Right lobe of liver (tissue), 4 donors: Measurements from ENCODE around the gene SMIM35.

Experiments
- CTCF ChIP-seq, 4 donors: fragments of 200-600 bp in 3 of 4; fragments of 450-650 bp in 1 of 4; IDR thresholded peaks; one replicate each; pipeline versions ENCODE4 v1.5.1 to v1.8.0; 2016 to 2022; ENCODE audit warnings: antibody characterized with exemption in 4 of 4, mild to moderate bottlenecking in 2 of 4
- POLR2A ChIP-seq: fragments of 450-650 bp; IDR thresholded peaks from one replicate; pipeline ENCODE4 v1.6.1; 2017; ENCODE audit warnings: antibody characterized with exemption, mild to moderate bottlenecking
- donor health status: DM: no; HTN: no; CAD: no.
- donor health status: DM: no; HTN: no; CAD: no.
- donor health status: DM: no; HTN: yes; CAD: no.

- no peak for TF ChIP-seq POLR2A
- no peak for TF ChIP-seq CTCF (IDR thresholded peaks at IDR 0.05)
Observed at GRCh38 chr11:117984476-117984875, 102.3 kb downstream of the SMIM35 start.
